Measurements from ENCODE around the gene TAF3.

- TF ChIP-seq, protein P1, sequence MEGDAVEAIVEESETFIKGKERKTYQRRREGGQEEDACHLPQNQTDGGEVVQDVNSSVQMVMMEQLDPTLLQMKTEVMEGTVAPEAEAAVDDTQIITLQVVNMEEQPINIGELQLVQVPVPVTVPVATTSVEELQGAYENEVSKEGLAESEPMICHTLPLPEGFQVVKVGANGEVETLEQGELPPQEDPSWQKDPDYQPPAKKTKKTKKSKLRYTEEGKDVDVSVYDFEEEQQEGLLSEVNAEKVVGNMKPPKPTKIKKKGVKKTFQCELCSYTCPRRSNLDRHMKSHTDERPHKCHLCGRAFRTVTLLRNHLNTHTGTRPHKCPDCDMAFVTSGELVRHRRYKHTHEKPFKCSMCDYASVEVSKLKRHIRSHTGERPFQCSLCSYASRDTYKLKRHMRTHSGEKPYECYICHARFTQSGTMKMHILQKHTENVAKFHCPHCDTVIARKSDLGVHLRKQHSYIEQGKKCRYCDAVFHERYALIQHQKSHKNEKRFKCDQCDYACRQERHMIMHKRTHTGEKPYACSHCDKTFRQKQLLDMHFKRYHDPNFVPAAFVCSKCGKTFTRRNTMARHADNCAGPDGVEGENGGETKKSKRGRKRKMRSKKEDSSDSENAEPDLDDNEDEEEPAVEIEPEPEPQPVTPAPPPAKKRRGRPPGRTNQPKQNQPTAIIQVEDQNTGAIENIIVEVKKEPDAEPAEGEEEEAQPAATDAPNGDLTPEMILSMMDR (tag by site-specific recombination; IDR thresholded peaks at IDR 0.05), result no peak
- TF ChIP-seq ZNF416 (tag by site-specific recombination; IDR thresholded peaks at IDR 0.05) (no peak), KLF8 (tag by site-specific recombination; IDR thresholded peaks at IDR 0.05) (no peak), KLF16 (tag by site-specific recombination; IDR thresholded peaks at IDR 0.05) (no peak), PBX3 (CRISPR knock-in tag; IDR thresholded peaks at IDR 0.05) (no peak), ZNF658 (tag by site-specific recombination; IDR thresholded peaks at IDR 0.05) (no peak), MYNN (tag by site-specific recombination; IDR thresholded peaks at IDR 0.05; ENCODE audit: borderline replicate concordance) (no peak), ZNF280D (tag by site-specific recombination; IDR thresholded peaks at IDR 0.05) (no peak), REST (tag by site-specific recombination; IDR thresholded peaks at IDR 0.05) (no peak), ZNF600 (tag by site-specific recombination; IDR thresholded peaks at IDR 0.05) (no peak), ZNF362 (tag by site-specific recombination; IDR thresholded peaks at IDR 0.05) (no peak), ZNF830 (tag by site-specific recombination; IDR thresholded peaks at IDR 0.05; ENCODE audit: low read depth) (no peak)
Observed at GRCh38 chr10:7984896-7985295, 166.6 kb downstream of the TAF3 start.

Data from HEK293 (cell line).